Epithelial cell of esophagus (primary cell): Measurements from ENCODE around the gene MSMB.
"Not testable (repeated sequence)": the region's sequence is repeated elsewhere in the genome, so short reads cannot be mapped to it uniquely, and the experiment has no call there.

ENCODE experiments used
- DNase-seq: peaks from one replicate; pipeline ENCODE4 v3.0.0; 2010; ENCODE audit warnings: low read depth
- H3K4me3 ChIP-seq: 2 replicates; pipeline ENCODE4 v1.5.1; 2011; ENCODE audit warnings: mild to moderate bottlenecking, low read length, control low read depth
- CTCF ChIP-seq: IDR thresholded peaks from 2 replicates; pipeline ENCODE4 v1.5.1; 2011; ENCODE audit warnings: low read depth, mild to moderate bottlenecking, low read length, control low read depth, inconsistent platforms; ENCODE audit not compliant: insufficient read depth; ENCODE audit errors: missing control alignments

Gene MSMB

GRCh38 chr10:46069771-46070463, 23.8 kb upstream of the MSMB start:
- no peak overlapping the region for H3K4me3 ChIP-seq
- no peak for TF ChIP-seq CTCF
- DNase-seq = no peak

- no peak for TF ChIP-seq CTCF
These were observed 22.8 kb upstream of the MSMB start for GRCh38 chr10:46068905-46069304.

DNA sequence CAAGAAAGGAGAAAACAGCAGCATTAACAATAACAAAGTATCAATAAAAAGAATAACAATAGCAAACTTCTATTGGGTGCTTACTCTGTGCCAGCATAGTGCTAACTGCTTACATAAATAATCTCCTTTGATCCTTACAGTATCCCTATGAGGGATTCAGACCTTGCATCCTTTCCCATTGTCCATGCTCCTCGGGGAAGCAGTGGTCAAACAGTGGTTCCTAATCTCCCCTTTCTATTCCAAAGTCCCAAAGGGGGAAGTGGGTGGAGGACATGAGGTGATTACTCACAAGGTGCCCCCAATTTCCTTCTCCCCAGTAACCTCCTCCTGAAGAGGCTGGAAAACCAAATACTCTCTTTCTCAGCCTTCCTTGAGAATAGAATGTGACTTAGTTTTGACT, 22.0 kb upstream of the MSMB start:
- H3K4me3 ChIP-seq = no peak overlapping the region
- no peak for TF ChIP-seq CTCF
- DNase-seq = no peak

More at GRCh38 chr10:46068905-46069304, 22.8 kb upstream of the MSMB start:
- H3K4me3 ChIP-seq = no peak overlapping the region
- no peak for DNase-seq

DNA sequence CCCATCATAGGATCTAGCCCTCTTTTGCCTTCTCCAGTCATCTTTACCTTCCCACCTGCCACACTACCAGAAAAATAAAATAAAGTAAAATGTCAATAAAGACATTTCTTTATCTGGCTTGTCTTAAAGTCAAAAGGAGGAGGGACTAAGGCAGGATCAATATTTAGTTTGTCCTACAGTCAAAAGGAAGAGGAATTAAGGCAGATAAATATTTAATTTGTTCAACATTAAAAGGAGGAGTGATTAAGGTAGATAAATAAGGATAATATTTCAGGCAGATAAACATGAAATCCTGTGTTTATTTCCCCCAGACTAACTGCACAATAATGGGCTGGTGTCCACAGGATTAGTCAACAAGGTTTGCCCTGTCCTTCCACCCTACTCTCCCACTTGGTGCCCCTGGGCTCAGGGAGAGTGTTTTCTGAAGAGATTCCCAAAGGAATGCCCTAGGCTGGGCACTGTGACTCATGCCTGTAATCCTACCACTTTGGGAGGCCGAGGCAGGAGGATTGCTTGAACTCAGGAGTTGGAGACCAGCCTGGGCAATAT, 18.3 kb upstream of the MSMB start:
- no peak for TF ChIP-seq CTCF
- no peak for DNase-seq
- no peak overlapping the region for H3K4me3 ChIP-seq

GRCh38 chr10:46062723-46063428, 16.8 kb upstream of the MSMB start:
- DNase-seq = no peak
- H3K4me3 ChIP-seq = no peak overlapping the region
- TF ChIP-seq CTCF = no peak

GRCh38 chr10:46060706-46061105, 14.6 kb upstream of the MSMB start:
- no peak for DNase-seq
- no peak overlapping the region for H3K4me3 ChIP-seq
- no peak for TF ChIP-seq CTCF

DNA sequence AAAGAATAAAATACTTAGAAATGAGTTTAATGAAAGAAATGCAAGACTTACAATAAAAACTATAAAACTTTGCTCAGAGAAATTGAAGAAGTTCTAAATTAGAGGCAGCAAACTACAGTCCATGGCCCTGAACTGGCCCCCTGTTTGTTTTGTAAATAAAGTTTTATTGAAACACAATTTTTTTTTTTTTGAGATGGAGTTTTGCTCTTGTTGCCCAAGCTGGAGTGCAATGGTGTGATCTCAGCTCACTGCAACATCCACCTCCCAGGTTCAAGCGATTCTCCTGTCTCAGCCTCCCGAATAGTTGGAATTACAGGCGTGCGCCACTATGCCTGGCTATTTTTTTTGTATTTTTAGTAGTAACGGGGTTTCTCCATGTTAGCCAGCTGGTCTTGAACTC, 11.9 kb upstream of the MSMB start:
- not testable (repeated sequence) for H3K4me3 ChIP-seq, DNase-seq
